ENCODE measurements around the gene SLC38A11. TPM values are rescaled to one million over a fixed set of nuclear protein-coding genes. Genes with fewer than 3 reads are reported as not detected.

The SLC38A11 gene
- total RNA-seq, 6 experiments from 2014 or later: 0.58 to 3.6 (median 2.1) TPM

GRCh38 chr2:164934401-164935117 is 20.8 kb downstream of the SLC38A11 start:
- H3K9me3 ChIP-seq: no peaks in the 10 kb centered on the region
- no peak for TF ChIP-seq POLR2A (IDR thresholded peaks at IDR 0.05)
- TF ChIP-seq CTCF (IDR thresholded peaks at IDR 0.05): no peak
- no peak for ATAC-seq
- H3K27ac ChIP-seq: no peak overlapping the region
- intact Hi-C loops (cut with DNase I): no loop called here
- no peak overlapping the region for H3K4me3 ChIP-seq
- H3K4me1 ChIP-seq: peaks cover 0 to 7% (median 3%) of the 10 kb centered on the region in 4 donors
- H3K27me3 ChIP-seq: no peaks in the 10 kb centered on the region
- DNase-seq: no peak
- 46% methylated on average over 5 of the region's 5 CpGs for WGBS (ENCODE audit: insufficient coverage, low coverage, low lambda C conversion rate, missing lambda C conversion rate)
- H3K36me3 ChIP-seq: no peaks in the 10 kb centered on the region

- 64% methylated on average over 3 of the region's 3 CpGs for WGBS (ENCODE audit: insufficient coverage, low coverage, low lambda C conversion rate, missing lambda C conversion rate)
- peaks cover 0 to 7% (median 3%) of the 10 kb centered on the region in 4 donors for H3K4me1 ChIP-seq
Observed at GRCh38 chr2:164933671-164934189, 21.6 kb downstream of the SLC38A11 start.

GRCh38 chr2:164932377-164932776 is 22.9 kb downstream of the SLC38A11 start:
- intact Hi-C loops (cut with DNase I): no loop called here
- no peak overlapping the region for H3K4me3 ChIP-seq
- H3K27me3 ChIP-seq: no peaks in the 10 kb centered on the region
- TF ChIP-seq CTCF (IDR thresholded peaks at IDR 0.05) (no peak), POLR2A (IDR thresholded peaks at IDR 0.05) (no peak)
- DNase-seq (no peak), ATAC-seq (no peak)
- H3K9me3 ChIP-seq: no peaks in the 10 kb centered on the region
- H3K4me1 ChIP-seq: peaks cover 0 to 7% (median 2%) of the 10 kb centered on the region in 4 donors
- WGBS (ENCODE audit: insufficient coverage, low coverage, low lambda C conversion rate, missing lambda C conversion rate): 89% methylated on average over 2 of the region's 2 CpGs
- H3K36me3 ChIP-seq: no peaks in the 10 kb centered on the region
- no peak overlapping the region for H3K27ac ChIP-seq

More at GRCh38 chr2:164933671-164934189, 21.6 kb downstream of the SLC38A11 start:
- DNase-seq (no peak), ATAC-seq (peak in 2 of 4 donors; percentile 12 to 49)
- Histone ChIP-seq H3K27ac (no peak overlapping the region), H3K4me3 (no peak overlapping the region), H3K36me3 (no peaks in the 10 kb centered on the region), H3K9me3 (no peaks in the 10 kb centered on the region), H3K27me3 (no peaks in the 10 kb centered on the region)
- TF ChIP-seq POLR2A (IDR thresholded peaks at IDR 0.05) (no peak), CTCF (IDR thresholded peaks at IDR 0.05) (no peak)
- intact Hi-C loops (cut with DNase I): no loop called here

GRCh38 chr2:164928101-164928673 is 27.1 kb downstream of the SLC38A11 start:
- no peaks in the 10 kb centered on the region for H3K27me3 ChIP-seq
- H3K36me3 ChIP-seq: no peaks in the 10 kb centered on the region
- H3K4me3 ChIP-seq: no peak overlapping the region
- no peak for TF ChIP-seq CTCF (IDR thresholded peaks at IDR 0.05)
- no peak for TF ChIP-seq POLR2A (IDR thresholded peaks at IDR 0.05)
- no peak for DNase-seq
- no peaks in the 10 kb centered on the region for H3K4me1 ChIP-seq
- no peak for ATAC-seq
- H3K27ac ChIP-seq: no peak overlapping the region
- H3K9me3 ChIP-seq: no peaks in the 10 kb centered on the region
- intact Hi-C loops (cut with DNase I): no loop called here
